Measurements from ENCODE around the gene BRD4.
A peak's percentile ranks its signal among the peaks of the same experiment; 100 is the strongest.

Gene BRD4

GRCh38 chr19:15378534-15379082, 46.3 kb upstream of the BRD4 start:
- DNase-seq: peak in 1 of 2 donors; percentile 30
- Histone ChIP-seq H3K36me3 (peaks cover 0 to 16% (median 1%) of the 10 kb centered on the region in 3 donors), H3K4me1 (peaks cover 0 to 55% (median 54%) of the 10 kb centered on the region in 4 donors), H3K27ac (peak overlapping the region; percentile 97), H3K4me3 (peak overlapping the region; percentile 72 to 87), H3K27me3 (no peaks in the 10 kb centered on the region), H3K9me3 (no peaks in the 10 kb centered on the region)
- intact Hi-C loops (cut with DNase I; ENCODE audit: low total_unique reads): loop anchor here (5.0 kb wide), 2 partner anchors 111 to 201 kb away; no protein-coding TSS in a partner anchor
- TF ChIP-seq CTCF (IDR thresholded peaks at IDR 0.05): no peak

GRCh38 chr19:15374796-15375440, 42.6 kb upstream of the BRD4 start:
- intact Hi-C loops (cut with DNase I; ENCODE audit: low total_unique reads): loop anchor here (5.0 kb wide), 2 partner anchors 108 to 198 kb away; no protein-coding TSS in a partner anchor
- Histone ChIP-seq H3K27me3 (no peaks in the 10 kb centered on the region), H3K9me3 (no peaks in the 10 kb centered on the region), H3K36me3 (peaks cover 30 to 43% (median 38%) of the 10 kb centered on the region in 3 donors), H3K27ac (peak overlapping the region; percentile 97), H3K4me3 (peak overlapping the region in 1 of 2 donors; percentile 13), H3K4me1 (peaks cover 0 to 56% (median 52%) of the 10 kb centered on the region in 4 donors)
- no peak for TF ChIP-seq CTCF (IDR thresholded peaks at IDR 0.05)
- DNase-seq: peak; percentile 70 to 90

GRCh38 chr19:15374105-15374651, 41.8 kb upstream of the BRD4 start:
- H3K9me3 ChIP-seq: no peaks in the 10 kb centered on the region
- TF ChIP-seq CTCF (IDR thresholded peaks at IDR 0.05): no peak
- H3K36me3 ChIP-seq: peaks cover 38 to 51% (median 46%) of the 10 kb centered on the region in 3 donors
- intact Hi-C loops (cut with DNase I; ENCODE audit: low total_unique reads): no loop called here
- H3K27me3 ChIP-seq: no peaks in the 10 kb centered on the region
- DNase-seq: no peak
- peak overlapping the region in 1 of 2 donors; percentile 13 for H3K4me3 ChIP-seq
- peak overlapping the region; percentile 97 for H3K27ac ChIP-seq
- H3K4me1 ChIP-seq: peaks cover 0 to 56% (median 52%) of the 10 kb centered on the region in 4 donors

- no peak for TF ChIP-seq CTCF (IDR thresholded peaks at IDR 0.05)
- intact Hi-C loops (cut with DNase I; ENCODE audit: low total_unique reads): no loop called here
- H3K4me3 ChIP-seq: no peak overlapping the region
- no peak for DNase-seq
- H3K4me1 ChIP-seq: peaks cover 0 to 56% (median 52%) of the 10 kb centered on the region in 4 donors
- H3K27me3 ChIP-seq: no peaks in the 10 kb centered on the region
- peak overlapping the region; percentile 97 for H3K27ac ChIP-seq
- H3K36me3 ChIP-seq: peaks cover 43 to 56% (median 51%) of the 10 kb centered on the region in 3 donors
- H3K9me3 ChIP-seq: no peaks in the 10 kb centered on the region
These were observed 41.3 kb upstream of the BRD4 start for GRCh38 chr19:15373644-15374043.

- Histone ChIP-seq H3K36me3 (peaks cover 50 to 63% (median 59%) of the 10 kb centered on the region in 3 donors), H3K27ac (peak overlapping the region in 1 of 2 donors; percentile 97)
- intact Hi-C loops (cut with DNase I; ENCODE audit: low total_unique reads): no loop called here
These were observed 40.6 kb upstream of the BRD4 start for GRCh38 chr19:15372891-15373301.

More at GRCh38 chr19:15372891-15373301, 40.6 kb upstream of the BRD4 start:
- H3K4me1 ChIP-seq: peaks cover 0 to 50% (median 49%) of the 10 kb centered on the region in 4 donors
- H3K4me3 ChIP-seq: no peak overlapping the region
- H3K9me3 ChIP-seq: no peaks in the 10 kb centered on the region
- H3K27me3 ChIP-seq: no peaks in the 10 kb centered on the region
- no peak for TF ChIP-seq CTCF (IDR thresholded peaks at IDR 0.05)
- no peak for DNase-seq
